ENCODE measurements around the gene ZBTB7C. TPM values are rescaled to one million over a fixed set of nuclear protein-coding genes. Genes with fewer than 3 reads are reported as not detected.

The ZBTB7C gene
- total RNA-seq, 6 donors from 2014 or later = 6.1 to 18.1 (median 12.2) TPM

DNA sequence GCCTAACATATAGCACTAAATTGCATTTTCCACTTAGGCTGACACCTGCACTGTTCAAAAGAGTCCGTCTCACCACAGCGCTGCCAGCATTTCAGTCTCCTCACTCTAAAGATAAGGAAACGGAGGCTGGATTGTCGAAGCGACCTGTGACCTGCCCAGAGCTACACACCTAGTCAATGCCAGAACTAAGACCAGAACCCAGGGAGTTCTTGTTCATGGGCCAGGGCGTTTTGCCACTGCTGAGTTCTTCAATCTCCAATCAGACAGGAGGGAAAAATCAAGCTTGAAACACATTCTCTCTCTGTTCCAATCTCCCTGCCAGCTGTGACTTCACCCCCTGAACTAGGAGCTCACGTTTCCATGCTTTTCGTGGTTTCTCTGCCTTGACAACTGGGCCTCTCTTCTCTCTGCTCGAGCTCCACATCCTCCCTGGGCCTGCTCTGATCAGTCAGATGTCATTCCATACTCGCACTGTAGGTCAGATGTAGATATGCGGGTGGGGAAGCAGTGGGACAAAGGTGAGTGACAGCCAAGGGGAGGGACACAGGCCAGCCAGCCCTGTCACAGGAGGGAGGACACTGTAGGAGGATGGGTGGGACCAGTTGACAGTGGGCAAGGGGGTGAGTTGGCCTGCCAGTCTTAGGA, 257.6 kb downstream of the ZBTB7C start:
- no peaks in the 10 kb centered on the region for H3K27me3 ChIP-seq
- TF ChIP-seq, protein P1, sequence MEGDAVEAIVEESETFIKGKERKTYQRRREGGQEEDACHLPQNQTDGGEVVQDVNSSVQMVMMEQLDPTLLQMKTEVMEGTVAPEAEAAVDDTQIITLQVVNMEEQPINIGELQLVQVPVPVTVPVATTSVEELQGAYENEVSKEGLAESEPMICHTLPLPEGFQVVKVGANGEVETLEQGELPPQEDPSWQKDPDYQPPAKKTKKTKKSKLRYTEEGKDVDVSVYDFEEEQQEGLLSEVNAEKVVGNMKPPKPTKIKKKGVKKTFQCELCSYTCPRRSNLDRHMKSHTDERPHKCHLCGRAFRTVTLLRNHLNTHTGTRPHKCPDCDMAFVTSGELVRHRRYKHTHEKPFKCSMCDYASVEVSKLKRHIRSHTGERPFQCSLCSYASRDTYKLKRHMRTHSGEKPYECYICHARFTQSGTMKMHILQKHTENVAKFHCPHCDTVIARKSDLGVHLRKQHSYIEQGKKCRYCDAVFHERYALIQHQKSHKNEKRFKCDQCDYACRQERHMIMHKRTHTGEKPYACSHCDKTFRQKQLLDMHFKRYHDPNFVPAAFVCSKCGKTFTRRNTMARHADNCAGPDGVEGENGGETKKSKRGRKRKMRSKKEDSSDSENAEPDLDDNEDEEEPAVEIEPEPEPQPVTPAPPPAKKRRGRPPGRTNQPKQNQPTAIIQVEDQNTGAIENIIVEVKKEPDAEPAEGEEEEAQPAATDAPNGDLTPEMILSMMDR (IDR thresholded peaks at IDR 0.05) = no peak
- no peak for TF ChIP-seq POLR2AphosphoS5 (IDR thresholded peaks at IDR 0.05)
- no peak for TF ChIP-seq EP300 (IDR thresholded peaks at IDR 0.05)
- TF ChIP-seq POLR2A (IDR thresholded peaks at IDR 0.05) = no peak
- no peak for DNase-seq
- 82 to 85% methylated on average over 11 of the region's 11 CpGs for WGBS, 2 donors
- H3K9me3 ChIP-seq = no peaks in the 10 kb centered on the region
- no peak overlapping the region for H3K4me3 ChIP-seq
- ATAC-seq (ENCODE audit: low FRiP score in 2 of 2) = peak in 1 of 2 donors; percentile 5
- H3K36me3 ChIP-seq = no peaks in the 10 kb centered on the region
- peak overlapping the region in 1 of 4 donors; percentile 18 for H3K27ac ChIP-seq
- H3K4me1 ChIP-seq = peaks cover 4 to 18% (median 13%) of the 10 kb centered on the region in 4 donors

GRCh38 chr18:48149020-48149685, 260.0 kb downstream of the ZBTB7C start:
- H3K4me3 ChIP-seq = no peak overlapping the region
- H3K4me1 ChIP-seq = peaks cover 2 to 16% (median 10%) of the 10 kb centered on the region in 4 donors
- no peak overlapping the region for H3K27ac ChIP-seq
- no peaks in the 10 kb centered on the region for H3K27me3 ChIP-seq
- no peak for DNase-seq
- WGBS, 2 donors = 93 to 95% methylated on average over 15 of the region's 15 CpGs
- no peaks in the 10 kb centered on the region for H3K9me3 ChIP-seq
- ATAC-seq (ENCODE audit: low FRiP score in 2 of 2) = no peak
- no peaks in the 10 kb centered on the region for H3K36me3 ChIP-seq
- TF ChIP-seq EP300 (IDR thresholded peaks at IDR 0.05) (no peak), POLR2AphosphoS5 (IDR thresholded peaks at IDR 0.05) (no peak), POLR2A (IDR thresholded peaks at IDR 0.05) (no peak)
- TF ChIP-seq, protein P1 (IDR thresholded peaks at IDR 0.05) = no peak

DNA sequence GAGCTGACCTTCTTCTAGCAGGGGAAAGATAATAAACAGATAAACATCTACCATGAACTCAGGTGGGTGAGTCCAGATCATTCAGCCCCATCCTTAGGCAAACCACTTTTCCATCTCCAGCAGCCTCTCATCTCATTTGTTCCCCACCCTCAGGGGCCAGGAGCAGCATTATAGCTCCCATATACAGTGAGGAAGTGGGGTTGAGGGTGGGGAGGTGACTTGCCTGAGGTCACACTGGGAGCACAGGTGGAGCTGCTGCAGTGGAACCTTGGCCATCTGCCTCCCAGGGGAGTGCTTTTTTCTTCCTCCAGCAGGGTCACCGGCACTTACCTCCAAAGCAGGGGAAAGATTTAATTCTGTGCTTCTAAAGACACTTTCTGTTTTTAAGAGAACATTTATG, 266.2 kb downstream of the ZBTB7C start:
- Histone ChIP-seq H3K27ac (no peak overlapping the region), H3K9me3 (no peaks in the 10 kb centered on the region), H3K36me3 (no peaks in the 10 kb centered on the region), H3K27me3 (no peaks in the 10 kb centered on the region), H3K4me3 (no peak overlapping the region), H3K4me1 (peaks cover 13 to 42% (median 24%) of the 10 kb centered on the region in 4 donors)
- TF ChIP-seq, protein P1 (IDR thresholded peaks at IDR 0.05) = no peak
- no peak for TF ChIP-seq EP300 (IDR thresholded peaks at IDR 0.05)
- no peak for TF ChIP-seq POLR2A (IDR thresholded peaks at IDR 0.05)
- TF ChIP-seq POLR2AphosphoS5 (IDR thresholded peaks at IDR 0.05) = no peak
- DNase-seq (no peak), ATAC-seq (ENCODE audit: low FRiP score in 2 of 2) (no peak)
- WGBS, 2 donors = 88% methylated on average over 1 of the region's 1 CpG

- peak in 1 of 2 donors; percentile 40 for DNase-seq
- H3K27me3 ChIP-seq = no peaks in the 10 kb centered on the region
- H3K9me3 ChIP-seq = no peaks in the 10 kb centered on the region
- ATAC-seq (ENCODE audit: low FRiP score in 2 of 2) = peak in 1 of 2 donors; percentile 11
- no peaks in the 10 kb centered on the region for H3K36me3 ChIP-seq
- H3K27ac ChIP-seq = no peak overlapping the region
- H3K4me1 ChIP-seq = peaks cover 13 to 48% (median 30%) of the 10 kb centered on the region in 4 donors
- 85 to 94% methylated on average over 3 of the region's 3 CpGs for WGBS, 2 donors
- no peak for TF ChIP-seq POLR2AphosphoS5 (IDR thresholded peaks at IDR 0.05)
- no peak for TF ChIP-seq EP300 (IDR thresholded peaks at IDR 0.05)
- no peak for TF ChIP-seq POLR2A (IDR thresholded peaks at IDR 0.05)
- TF ChIP-seq, protein P1 (IDR thresholded peaks at IDR 0.05) = no peak
- no peak overlapping the region for H3K4me3 ChIP-seq
Observed at GRCh38 chr18:48142353-48142752, 266.8 kb downstream of the ZBTB7C start.
